Fibroblast of skin of right biceps (primary cell): Measurements from ENCODE around the gene CREB3.

Experiments
- DNase-seq: peaks from one replicate; pipeline ENCODE4 v3.0.0-alpha.2; 2013

Gene CREB3

DNA sequence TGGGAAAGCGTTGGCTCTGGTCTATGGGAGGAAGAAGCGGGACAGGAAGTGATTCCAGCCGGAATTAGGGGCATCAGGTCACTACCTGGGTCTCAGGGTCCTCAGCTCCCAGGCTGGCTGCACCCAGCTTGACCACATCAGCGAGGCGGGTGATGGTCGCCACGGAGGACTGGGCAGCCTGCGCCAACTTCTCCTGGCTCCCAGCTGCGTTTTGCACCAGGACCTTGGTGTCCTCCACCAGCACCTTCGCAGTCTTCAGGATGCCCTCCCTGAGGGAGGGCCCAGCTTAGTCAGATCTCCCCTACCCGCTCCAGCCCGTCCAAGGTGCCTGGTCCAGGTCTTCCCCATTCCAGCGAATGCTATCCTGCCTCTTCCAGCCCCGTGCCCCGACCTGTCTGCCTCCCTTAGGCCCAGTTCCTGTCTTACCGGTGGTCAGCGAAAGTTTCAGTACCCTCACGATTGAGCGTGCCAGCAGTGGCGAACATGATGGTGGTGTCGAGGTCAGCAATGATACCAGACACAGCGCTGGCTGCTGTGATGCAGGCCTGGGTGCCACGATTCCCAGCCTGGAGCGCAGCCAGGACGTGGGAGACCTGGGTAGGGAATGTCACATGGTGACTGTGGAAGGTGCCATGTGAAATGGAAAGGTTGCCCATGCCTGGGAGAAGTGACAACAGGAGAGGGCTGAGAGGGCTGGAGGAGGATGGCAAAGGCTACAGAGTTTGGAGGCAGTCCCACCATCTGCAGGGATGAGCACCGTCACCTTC is 28.4 kb upstream of the CREB3 start:
- DNase-seq = no peak

DNA sequence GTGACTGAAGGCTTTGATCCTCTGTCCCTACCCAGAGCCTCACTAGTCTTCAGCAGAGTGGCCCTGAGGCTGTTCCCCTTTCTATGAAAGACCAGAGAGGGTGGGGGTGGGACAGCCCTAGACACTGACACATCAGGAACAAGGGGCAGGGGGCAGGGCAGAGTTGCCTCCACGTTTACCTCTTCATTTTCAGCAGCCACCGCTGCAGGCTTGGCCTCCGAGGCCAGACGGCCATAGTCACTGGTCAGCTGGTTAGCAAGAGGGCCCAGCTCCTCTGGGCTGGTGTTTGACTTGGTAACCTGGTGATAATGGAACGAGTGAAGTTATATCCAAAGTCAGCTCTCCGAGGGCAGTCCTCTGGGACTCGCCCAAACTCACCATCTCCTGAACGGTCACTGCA is 27.1 kb upstream of the CREB3 start:
- DNase-seq = no peak

DNA sequence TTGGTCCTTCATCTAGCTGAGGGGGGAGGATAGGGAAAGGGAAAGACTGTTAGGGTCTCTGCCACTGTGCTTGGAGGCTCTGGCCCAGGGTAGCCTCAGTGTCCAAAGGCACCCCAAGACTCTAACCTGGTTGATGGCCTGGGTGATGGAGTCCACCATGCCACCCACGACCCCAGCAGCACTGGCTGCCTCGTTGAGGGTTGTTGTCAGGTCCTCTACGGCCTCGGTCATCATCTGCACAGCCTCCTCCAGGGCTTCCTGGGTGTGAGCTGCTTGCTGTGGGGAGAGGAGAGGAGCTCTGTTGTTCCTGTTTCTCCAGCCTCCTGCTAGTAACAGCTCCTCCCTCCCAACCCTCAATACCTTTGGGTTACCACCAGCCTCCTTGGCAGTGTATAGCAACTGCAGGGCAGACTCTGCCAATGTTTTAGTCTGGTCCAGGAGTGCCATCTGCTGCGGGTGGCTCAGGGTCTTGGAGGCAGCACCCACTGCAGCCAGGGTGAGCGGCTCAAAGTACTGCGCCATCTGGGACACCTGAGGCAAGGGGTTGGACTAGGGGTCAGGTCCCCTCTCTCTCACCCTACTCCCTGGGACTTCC is 26.5 kb upstream of the CREB3 start:
- no peak for DNase-seq

DNA sequence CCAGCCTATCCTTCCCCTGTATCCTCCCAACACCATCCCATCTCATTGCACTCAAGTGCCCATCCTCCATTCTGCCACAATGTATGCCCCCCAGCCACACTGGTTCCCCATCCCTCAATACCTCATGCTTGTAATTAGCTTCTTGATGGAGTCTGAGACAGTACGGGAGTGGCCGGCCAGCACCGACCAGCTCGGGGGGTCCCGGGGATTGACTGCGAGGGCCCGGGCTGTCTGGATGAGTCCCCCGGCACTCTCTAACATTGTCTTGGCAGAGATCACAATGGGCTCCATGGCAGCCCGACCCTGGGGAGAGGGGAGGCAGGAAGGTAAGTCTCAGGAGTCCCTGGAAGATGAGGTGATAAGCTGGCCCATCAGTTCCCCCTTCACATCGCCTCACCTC is 25.5 kb upstream of the CREB3 start:
- DNase-seq = no peak

DNA sequence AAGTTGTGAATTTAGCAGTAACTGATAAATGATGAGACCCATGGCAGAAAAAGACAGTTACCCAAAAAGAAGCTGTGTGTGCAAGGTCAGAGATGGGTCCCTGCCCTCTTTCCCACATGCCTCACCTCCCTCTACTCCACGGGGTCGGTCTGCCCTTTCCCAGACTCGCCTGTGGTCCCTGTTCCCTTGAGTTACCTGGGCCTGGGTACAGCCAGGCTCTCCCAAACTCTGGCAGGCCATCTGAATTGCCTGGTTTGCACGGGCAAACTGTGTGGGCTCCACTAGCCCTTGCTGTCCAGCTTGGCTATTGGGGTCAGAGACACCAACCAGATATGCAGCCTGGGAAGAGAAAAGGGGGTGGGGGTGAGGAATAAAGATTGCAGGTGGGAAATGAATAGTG is 24.3 kb upstream of the CREB3 start:
- DNase-seq = no peak

DNA sequence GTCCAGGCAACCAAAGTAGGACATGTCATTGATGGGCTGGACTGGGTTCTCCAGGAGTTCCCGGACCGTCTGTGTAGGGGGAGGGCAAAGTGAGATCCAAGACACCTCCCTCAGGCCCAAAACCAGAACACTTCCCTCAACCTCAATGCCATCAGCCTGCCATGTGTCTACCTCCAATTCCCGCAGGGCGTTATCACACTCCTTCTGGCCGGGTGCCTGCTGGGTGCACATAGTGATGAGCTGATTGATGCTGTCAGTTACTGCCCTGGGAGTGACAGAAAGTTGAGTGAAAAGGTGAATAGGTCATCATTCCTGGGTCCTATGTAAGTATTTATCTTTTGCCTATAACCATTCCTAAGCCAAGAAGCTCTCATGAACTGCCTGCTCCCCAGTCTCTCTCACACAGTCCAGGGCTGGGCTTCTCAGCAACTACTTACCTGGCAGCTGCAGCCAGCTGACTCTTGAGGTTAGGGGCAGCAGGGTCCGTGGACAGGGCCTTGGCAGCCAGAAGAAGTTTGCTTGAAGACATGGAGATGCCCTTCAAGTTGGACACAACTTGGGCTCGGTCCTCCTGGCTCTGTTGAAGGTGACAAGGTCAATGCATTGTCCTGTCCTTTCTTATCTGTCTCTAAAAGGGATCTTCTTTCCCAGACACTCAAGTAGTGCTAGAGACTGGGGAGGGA is 21.5 kb upstream of the CREB3 start:
- no peak for DNase-seq

DNA sequence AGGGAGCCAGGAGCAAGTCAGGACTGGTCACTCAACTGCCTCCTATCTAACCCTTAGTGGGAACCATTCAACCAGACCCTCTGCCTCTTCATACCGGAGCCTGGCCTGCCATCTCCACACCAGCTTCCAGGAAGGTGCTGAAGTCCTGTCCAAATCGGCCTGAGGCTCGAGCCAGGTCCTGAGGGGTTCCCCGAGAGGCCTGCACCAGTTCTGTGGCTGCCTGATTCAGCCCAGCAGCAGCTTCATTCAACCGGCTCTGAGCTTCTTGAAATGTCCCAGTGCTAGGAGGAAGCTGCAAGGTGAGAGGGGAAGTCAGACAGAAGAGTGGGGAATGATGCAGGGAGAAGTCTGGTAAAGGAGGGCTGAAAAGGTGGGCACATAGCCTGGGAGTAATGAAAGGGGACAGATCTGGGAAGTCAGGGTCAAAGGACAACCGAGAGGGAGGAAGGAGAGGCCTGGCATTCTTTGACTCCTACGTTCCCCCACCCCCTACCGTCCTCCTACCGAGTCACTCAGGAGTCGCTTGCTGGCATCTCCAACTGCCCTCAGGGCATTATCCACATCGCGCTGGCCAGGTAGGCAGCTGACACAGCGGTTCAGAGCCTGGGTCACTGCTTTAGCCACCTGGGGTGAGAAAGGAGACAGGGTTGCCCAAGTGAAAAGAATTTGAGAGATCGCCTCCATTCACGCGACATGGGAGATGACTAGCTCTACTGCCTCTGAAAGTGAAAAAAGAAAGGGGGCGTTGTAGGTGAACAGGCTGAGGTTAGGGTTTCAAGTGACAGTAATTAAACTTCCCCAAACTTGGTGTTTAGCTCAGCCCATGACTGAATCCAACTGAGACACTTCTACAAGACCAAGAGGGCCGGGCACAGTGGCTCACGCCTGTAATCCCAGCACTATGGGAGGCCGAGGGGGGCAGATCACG is 20.7 kb upstream of the CREB3 start:
- DNase-seq = no peak

DNA sequence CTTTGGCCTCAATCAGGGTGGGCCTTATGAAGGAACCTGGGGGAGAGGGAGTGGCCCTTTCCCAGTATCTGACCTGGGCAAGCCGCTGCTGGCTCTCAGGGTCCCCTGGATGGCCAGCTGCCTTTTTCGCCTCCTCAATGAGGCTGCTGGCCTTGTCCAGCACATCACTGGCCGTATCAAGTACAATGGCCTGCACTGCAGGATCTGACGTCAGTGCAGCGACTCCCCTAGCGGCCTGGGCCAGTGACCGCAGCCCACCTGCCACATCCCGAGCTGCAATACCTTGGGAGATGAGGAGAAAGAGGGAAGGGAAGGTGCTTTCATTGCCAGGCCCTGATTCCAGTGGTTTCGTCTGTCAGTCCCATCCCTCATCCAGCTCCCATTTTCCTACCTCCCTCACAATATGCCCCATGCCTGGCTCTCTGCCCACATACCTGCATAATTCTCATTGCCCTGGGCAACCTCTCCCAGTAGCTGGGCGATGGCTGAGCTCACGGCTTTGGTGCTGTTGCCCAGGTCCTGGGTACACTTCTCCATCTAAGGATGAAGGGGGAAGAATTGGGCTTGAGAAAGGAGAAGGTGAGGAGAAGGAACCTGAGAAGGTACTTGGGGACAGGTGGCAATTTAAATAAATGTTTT is 19.6 kb upstream of the CREB3 start:
- no peak for DNase-seq

DNA sequence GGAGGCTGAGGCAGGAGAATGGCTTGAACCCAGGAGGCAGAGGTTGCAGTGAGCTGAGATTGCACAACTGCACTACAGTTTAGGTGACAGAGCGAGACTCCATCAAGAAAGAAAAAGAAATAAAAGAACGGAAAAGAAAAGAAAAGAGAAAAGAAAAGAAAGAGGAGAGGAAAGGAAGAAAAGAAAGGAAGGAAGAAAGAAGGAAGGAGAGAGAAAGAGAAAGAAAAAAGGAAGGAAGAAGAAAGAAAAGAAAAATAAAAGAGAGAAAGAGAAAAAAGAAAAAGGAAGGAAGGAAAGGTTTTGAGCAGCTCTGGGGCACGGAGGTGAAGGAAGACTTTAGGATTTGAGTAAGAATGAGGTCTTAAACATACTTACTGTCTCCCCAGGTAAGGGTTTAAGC is 18.9 kb upstream of the CREB3 start:
- DNase-seq = no peak

DNA sequence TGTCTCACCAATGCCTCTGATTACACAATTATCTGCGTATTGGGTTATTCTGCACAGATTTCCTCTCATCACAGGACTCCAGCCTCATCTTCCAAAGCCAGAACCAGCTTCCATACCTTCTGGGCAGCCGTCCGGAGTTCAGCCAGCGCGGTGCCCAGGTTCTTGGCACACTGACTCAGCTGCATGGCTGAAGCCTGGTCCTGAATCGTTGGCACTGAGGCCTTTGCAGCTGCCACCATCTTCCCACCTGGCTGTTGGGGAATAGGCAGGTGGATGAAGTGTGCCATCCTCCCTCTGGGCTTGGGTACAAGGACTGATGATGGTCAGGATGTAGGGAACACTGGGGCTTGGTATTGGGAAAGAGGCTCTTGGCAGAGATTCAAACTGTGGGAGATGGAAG is 18.3 kb upstream of the CREB3 start:
- DNase-seq = no peak

DNA sequence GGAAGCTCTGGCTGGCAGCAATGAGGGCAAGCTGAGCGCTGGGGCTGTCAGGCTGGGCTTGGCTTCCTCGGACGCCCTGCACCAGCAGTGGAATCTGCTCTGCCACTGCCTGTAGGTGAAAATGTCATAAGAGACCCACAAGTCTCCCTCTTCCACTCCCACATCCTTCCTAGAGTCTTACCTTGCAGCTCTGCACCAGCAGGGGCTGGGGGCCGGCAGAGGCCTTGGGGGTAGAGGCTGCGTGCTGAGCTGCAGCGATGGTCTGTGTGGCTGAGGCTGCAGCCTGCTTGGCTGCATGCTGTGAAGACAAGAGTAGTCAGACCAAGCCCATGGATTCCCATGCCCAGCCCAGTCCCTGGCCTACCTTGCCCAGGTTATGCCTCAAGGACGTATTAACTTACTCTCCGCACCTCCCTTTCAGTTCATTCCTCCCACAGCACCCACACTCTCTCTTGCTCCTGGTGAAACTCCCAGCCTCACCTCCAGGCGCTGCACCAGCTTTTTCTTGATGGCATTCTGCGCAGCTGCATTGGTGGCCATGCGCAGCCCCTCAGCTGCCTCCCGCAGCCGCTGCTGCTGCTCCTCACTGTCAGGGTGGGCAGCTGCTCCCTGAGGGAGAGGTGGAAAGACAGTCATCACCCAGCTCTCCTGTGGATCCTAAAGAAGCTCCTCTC is 17.8 kb upstream of the CREB3 start:
- DNase-seq = no peak

DNA sequence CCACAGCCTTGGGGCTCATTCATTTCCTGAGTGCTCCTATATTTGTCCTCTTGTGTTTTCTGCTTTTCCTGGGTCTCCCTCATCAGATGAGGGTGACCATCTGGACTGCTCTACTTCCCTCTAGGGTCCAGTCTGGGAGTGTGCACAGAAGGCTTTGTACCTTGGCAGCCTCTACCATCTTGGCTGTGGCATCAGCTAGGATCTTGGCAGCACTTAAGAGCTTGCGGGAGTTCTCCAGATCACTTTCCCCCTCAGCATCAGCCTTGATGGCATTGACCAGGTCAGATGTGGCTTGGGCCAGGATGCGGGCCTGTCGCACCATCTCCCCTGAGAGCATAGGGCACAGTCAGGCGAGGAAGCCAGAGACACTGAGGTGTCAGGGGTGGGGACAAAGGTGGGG is 16.2 kb upstream of the CREB3 start:
- no peak for DNase-seq

DNA sequence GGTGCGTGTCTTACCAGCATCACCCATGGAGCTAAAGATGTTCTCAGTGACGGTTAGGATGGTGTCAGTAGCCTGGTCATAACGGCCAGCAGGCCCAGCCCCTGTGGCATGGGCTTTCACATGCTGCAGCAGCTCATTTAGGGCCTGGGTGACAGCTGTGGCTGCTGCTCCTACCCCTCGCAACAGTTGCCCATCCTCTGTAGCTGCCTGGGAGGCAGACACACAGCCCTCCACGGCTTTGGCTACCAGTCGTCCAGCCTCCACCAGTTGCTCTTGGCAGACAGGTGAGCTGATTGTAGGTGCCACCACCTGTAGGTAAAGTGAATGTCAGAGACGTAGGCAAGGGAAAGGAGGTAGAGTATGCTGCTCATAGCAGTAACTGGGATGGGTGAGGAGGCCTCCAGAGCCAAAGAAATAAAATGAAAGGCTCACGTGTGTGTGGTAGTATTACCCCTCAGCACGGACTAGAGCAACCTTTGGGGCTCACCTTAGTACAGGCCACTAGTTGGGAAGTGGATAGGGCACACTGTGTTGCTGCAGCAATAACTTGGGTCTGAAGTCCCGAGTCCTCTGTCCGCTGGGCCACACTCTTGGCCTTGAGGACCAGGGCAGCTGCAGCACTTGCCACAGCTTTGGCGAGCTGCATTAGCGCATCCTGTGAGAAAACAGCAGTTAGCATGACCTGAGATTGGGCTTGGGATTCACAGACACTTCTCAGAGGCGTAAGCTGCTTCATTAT is 15.2 kb upstream of the CREB3 start:
- DNase-seq = no peak

DNA sequence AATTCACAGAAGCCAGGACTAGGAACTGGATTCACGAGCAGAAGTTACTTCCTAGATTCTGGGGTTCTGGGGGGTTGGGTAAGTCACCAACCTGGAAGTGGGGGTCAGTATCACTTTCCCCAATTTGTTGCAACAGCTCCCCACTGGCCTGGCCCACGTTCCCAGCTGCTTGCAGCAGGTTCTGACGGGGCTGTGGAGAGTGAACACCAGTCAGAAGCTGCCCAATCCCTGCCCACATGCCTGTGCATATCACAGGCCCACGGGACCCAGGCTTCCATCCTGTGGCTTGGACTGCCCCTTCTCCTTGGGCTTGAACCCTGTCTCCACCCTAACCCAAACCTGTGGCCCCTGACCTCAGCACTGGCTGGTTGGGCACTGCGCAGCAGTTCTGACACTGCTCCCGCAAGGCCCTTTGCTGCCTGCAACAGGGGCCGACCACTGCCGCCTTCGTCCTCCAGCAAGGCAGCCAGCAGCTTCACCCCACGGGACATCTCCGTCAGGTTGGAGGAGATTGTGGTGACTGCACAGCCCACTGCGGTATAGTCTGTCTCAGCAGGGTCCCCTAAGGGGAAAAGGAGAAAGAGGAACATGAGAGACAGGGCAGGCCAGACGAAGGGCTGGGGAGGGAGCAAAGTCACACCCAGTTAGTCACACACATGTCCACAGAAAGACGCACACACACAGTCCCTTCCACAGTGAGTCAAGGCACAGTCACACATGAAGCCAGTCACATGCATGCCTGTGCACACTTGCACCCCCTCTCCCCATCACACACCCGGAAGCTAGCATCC is 13.6 kb upstream of the CREB3 start:
- no peak for DNase-seq

DNA sequence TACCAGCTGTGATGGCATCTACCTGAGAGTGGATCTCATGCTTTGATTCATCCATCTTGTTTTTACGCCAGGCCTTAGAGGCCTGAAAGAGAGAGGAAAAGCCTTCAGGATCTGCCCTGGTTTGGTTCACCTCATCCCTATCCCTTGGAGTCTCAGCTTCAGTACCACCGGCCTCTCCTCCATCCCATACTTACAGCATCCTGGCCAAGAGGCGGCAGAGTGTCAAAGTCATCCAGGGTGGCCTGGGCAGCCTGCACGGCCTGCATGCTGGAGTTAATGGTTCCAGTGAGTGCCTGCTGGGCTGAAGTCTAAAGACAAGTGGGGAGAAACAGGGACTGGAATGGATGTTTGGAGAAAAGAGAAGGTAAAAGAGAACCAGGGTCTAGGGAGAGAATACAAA is 12.9 kb upstream of the CREB3 start:
- no peak for DNase-seq

DNA sequence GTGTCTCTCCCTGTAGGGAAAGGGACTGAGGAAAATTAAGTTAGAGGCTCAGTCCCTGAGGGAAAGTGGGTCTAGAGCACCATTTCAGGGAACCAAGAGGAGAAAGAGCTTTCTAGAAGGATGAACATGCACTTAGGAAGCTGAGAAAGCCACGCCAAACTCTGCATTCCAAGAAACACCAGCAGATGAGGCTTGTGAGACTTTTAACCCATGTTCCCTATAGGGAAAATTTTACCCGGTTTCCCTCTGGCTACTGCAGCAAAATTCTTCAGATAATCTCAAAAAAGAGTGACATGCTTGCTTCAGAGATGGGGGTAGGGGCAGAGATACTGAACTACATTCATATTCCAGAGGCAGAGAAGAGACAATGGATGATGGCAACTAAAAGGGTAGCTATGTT is 9.0 kb upstream of the CREB3 start:
- DNase-seq = no peak

DNA sequence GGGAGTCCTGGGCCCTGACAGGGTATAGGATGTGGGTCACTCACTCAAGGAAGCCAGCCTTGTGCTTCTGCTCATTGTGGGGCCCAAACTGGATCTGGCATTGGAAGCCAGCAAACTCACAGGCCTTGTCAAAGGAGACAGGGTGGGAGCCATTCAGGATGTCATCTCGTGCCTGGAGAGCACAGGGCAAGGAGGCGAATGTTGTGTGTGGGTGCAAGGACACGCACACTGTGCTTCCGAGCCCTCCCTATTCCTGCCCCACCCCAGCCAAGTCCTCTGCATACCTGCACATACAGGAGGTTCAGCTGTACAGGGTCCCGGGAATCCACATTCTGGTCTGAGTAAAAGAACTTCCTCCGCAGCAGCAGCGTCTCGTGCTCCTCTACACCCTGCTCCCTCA is 8.6 kb upstream of the CREB3 start:
- DNase-seq = no peak

DNA sequence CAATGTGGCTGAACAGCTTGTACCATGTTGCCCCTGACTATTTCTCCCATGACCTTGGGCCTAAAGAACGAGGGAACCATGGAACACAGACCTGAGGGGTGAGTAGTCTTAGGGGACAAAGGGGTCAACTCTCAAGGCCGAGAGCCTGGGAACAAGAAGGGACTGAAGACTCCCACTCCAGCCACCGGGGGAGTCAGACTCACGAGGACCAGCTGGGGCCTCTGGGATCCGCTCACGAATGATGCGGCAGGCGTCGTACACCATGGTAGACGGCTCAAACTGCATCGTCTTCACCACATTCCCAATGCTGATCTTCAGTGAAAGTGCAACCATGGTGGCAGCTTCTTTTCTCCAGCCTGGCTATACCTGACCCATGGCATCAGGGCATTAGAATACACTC is 7.1 kb upstream of the CREB3 start:
- no peak for DNase-seq

DNA sequence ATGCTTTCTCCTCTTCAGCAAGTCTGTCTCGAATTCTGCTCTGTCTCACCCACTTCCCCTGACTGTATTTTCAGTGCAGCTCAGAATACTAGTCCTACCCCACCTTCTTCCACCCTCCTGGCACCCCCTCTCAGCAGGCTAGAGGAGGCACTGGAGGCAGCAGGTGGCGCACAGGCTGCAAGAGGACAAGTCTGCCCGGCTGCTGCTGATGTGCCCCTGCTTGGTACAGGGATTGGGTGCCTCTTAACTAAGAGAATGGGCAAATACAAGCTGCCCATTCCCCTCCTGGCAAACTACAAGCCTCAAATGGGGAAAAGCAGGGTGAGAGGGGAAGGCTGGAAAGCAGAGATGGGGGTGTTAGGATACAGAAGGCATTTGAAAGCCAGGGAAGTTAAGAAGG is 5.5 kb upstream of the CREB3 start:
- peak; percentile 32 for DNase-seq

DNA sequence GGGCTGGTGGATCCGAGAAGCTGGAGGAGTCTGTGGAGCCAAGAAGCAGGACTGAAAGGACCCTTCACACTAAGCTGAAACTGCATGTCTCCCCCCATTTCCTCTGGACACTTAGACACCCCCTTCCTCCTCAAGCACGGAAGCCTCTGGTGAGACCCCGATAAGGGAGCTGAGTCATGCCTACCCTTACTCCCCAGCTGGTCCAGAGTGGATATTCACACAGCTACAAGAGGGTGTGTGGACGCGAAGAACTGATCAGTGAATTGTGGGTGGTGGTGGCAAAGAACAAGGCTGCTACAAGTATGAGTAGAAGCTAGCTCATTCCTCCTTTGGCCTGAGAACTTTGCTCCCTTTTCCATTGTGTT is 4.8 kb upstream of the CREB3 start:
- DNase-seq = no peak
